Measurements from ENCODE around the gene PDLIM5.
A peak's percentile ranks its signal among the peaks of the same experiment; 100 is the strongest.
"Not testable (repeated sequence)": the region's sequence is repeated elsewhere in the genome, so short reads cannot be mapped to it uniquely, and the experiment has no call there.

Gene PDLIM5

GRCh38 chr4:94451695-94452475, at the start of gene PDLIM5:
Gene PDLIM5, plus strand, starts transcription at chr4:94451942. Its CDS starts 3,347 bp downstream, at chr4:94455289.
- peak; percentile 48 to 90 for DNase-seq

GRCh38 chr4:94402439-94402838, 49.3 kb upstream of the PDLIM5 start:
- not testable (repeated sequence) for DNase-seq

- DNase-seq = no peak
Measured at GRCh38 chr4:94403751-94404150, 48.0 kb upstream of the PDLIM5 start.

GRCh38 chr4:94406668-94407437, 44.9 kb upstream of the PDLIM5 start:
- peak; percentile 5 to 65 for DNase-seq

GRCh38 chr4:94407846-94408245, 43.9 kb upstream of the PDLIM5 start:
- no peak for DNase-seq

- no peak for DNase-seq
Measured at GRCh38 chr4:94408549-94409374, 43.0 kb upstream of the PDLIM5 start.

- DNase-seq = no peak
Measured at GRCh38 chr4:94409375-94409679, 42.4 kb upstream of the PDLIM5 start.

- DNase-seq = no peak
Measured at GRCh38 chr4:94409962-94410361, 41.8 kb upstream of the PDLIM5 start.

- no peak for DNase-seq
Measured at GRCh38 chr4:94410678-94411206, 41.0 kb upstream of the PDLIM5 start.

GRCh38 chr4:94411296-94411695, 40.4 kb upstream of the PDLIM5 start:
- no peak for DNase-seq

- DNase-seq = no peak
Measured at GRCh38 chr4:94412019-94412657, 39.6 kb upstream of the PDLIM5 start.

GRCh38 chr4:94412658-94413038, 39.1 kb upstream of the PDLIM5 start:
- no peak for DNase-seq

- DNase-seq = no peak
Measured at GRCh38 chr4:94413085-94413840, 38.5 kb upstream of the PDLIM5 start.

GRCh38 chr4:94414907-94415306, 36.8 kb upstream of the PDLIM5 start:
- no peak for DNase-seq

- no peak for DNase-seq
Measured at GRCh38 chr4:94415448-94415847, 36.3 kb upstream of the PDLIM5 start.

- no peak for DNase-seq
Measured at GRCh38 chr4:94416335-94416734, 35.4 kb upstream of the PDLIM5 start.

GRCh38 chr4:94416981-94417380, 34.8 kb upstream of the PDLIM5 start:
- no peak for DNase-seq

GRCh38 chr4:94419549-94419948, 32.2 kb upstream of the PDLIM5 start:
- DNase-seq = no peak

- no peak for DNase-seq
Measured at GRCh38 chr4:94419956-94420355, 31.8 kb upstream of the PDLIM5 start.

GRCh38 chr4:94420356-94420755, 31.4 kb upstream of the PDLIM5 start:
- DNase-seq = no peak

GRCh38 chr4:94426783-94427182, 25.0 kb upstream of the PDLIM5 start:
- DNase-seq = no peak

GRCh38 chr4:94428884-94429283, 22.9 kb upstream of the PDLIM5 start:
- DNase-seq = no peak
